LNCaP clone FGC (cell line): Measurements from ENCODE around the gene CCDC32.
A peak's percentile ranks its signal among the peaks of the same experiment; 100 is the strongest.

Source experiments
- DNase-seq: peaks from one replicate; pipeline ENCODE4 v3.0.0-alpha.2; 2011; ENCODE audit warnings: low read depth
- H3K4me3 ChIP-seq: 2 replicates; pipeline ENCODE4 v1.5.1; 2011; ENCODE audit warnings: mild to moderate bottlenecking, low read depth, low read length, control low read depth
- TF ChIP-seq, protein P1 (sequence below): IDR thresholded peaks from 2 replicates; pipeline ENCODE4 v1.5.1; 2012; ENCODE audit warnings: mild to moderate bottlenecking; ENCODE audit not compliant: control insufficient read depth, insufficient read depth; ENCODE audit errors: extremely low read depth

CCDC32 gene

DNA sequence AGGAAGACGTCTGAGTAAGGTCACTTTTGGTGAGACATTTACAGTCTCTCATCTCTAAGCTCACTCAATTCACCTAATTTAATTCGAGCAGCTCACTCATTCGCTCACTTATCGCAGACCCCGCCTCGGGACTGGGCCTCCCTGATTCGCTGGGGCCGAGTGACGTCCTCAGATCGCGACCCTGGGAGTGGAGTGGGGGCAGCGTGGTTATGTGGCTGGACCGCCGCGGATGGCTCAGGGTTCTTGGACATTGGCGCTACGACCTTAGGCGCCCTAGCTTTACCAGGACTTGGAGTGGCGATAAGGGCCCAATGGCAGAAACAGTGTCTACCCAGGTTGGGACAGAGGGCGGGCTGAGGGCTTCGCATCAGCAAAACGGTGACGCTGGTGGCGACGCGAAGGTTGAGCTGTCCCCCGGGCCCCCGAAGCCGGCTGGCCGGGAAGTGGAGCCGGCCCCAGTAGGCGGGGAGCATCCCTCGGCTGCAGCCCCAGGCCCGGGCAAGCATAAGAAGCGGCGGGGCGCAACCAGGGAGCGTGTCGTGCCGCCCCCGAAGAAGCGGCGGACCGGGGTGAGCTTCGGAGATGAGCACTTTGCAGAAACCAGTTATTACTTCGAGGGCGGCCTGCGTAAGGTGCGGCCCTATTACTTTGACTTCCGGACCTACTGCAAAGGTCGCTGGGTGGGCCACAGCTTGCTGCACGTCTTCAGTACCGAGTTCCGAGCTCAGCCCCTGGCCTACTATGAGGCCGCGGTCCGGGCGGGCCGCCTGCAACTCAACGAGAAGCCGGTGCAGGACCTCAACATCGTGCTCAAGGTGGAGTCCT, 4.5 kb upstream of the CCDC32 start, which contains the start of gene RPUSD2:
TSS of gene RPUSD2 (plus strand) at position 171 of the 825 bp plus-strand sequence. CDS start at position 210, 39 bp downstream.
- TF ChIP-seq, protein P1, sequence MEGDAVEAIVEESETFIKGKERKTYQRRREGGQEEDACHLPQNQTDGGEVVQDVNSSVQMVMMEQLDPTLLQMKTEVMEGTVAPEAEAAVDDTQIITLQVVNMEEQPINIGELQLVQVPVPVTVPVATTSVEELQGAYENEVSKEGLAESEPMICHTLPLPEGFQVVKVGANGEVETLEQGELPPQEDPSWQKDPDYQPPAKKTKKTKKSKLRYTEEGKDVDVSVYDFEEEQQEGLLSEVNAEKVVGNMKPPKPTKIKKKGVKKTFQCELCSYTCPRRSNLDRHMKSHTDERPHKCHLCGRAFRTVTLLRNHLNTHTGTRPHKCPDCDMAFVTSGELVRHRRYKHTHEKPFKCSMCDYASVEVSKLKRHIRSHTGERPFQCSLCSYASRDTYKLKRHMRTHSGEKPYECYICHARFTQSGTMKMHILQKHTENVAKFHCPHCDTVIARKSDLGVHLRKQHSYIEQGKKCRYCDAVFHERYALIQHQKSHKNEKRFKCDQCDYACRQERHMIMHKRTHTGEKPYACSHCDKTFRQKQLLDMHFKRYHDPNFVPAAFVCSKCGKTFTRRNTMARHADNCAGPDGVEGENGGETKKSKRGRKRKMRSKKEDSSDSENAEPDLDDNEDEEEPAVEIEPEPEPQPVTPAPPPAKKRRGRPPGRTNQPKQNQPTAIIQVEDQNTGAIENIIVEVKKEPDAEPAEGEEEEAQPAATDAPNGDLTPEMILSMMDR, result no peak
- no peak for DNase-seq
- H3K4me3 ChIP-seq, result peak within 1 kb of the TSS; percentile 72

DNA sequence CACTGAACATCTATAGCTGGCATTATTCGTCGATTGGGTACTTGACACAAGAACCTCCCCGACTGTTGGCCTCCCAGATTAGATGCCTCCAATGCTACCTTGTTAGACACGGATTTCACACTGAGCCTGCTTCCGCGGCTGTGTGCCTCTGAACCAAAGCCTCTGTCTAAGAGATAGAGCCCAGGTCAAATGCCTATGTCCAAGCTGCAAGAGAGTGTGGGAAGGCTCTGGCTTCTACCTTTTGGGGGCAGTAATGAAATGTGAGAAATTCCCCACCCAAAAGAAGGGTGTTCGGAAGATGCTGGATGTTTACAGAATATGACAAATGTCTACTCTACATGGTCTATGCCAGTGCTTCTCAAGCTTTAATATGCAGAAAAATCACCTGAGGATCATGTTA, 2.3 kb upstream of the CCDC32 start:
- TF ChIP-seq, protein P1, result no peak
- H3K4me3 ChIP-seq, result no peak overlapping the region
- no peak for DNase-seq

DNA sequence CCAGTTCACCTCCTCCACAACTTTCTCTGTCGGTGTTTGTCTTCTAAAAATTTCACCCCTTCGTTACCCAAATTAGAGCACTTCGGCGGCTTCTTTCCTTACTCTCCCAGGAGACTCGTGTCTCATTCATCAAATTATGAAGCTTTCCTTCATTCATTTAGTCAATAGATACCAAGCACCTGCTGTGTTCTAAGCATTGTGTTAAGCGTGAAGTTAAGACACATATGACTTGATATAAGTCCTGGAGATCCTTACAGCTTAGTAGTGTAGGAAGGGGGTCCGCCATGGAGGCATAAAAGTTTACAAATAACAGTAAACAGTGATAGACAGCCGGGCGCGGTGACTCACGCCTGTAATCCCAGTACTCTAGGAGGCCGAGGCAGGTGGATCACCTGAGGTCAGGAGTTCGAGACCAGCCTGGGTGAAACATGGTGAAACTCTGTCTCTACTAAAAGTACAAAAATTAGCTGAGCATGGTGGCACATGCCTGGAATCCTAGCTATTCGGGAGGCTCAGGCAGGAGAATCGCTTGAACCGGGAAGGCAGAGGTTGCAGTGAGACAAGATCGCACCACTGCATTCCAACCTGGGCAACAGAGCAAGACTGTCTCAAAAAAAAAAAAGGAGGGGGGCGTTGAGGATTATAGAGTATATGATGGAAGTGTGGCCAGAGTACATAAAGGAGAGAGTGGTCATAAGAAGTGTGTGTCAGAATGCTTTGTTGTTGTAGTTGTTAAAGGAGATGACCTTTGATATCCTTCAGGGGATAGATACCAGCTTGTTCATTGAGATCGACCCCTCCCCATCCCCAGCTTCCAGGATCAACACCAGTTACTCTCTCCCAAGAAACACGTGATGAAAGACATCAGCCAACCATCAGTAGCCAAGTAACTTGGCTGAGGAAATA, 744 bp upstream of the CCDC32 start:
- TF ChIP-seq, protein P1, result no peak
- no peak for DNase-seq
- H3K4me3 ChIP-seq, result peak overlapping the region; percentile 95

DNA sequence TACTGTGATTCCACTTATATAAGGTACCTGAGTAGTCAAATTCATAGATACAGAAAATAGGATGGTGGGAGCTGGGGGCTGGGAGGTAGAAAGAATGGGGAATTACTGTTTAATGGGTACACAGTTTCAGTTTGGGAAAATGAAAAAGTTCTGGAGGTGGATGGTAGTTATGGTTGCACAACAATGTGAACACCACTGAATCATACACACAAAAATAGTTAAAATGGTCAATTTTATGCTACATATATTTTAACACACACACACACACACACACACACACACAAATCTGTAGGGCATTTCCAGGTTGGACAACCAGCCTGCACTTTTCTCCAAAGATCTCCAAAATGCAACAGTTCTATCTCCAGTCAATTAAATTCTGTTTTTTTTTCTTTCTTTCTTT, 1.4 kb downstream of the CCDC32 start:
- TF ChIP-seq, protein P1, result no peak
- H3K4me3 ChIP-seq, result no peak overlapping the region
- DNase-seq, result no peak

DNA sequence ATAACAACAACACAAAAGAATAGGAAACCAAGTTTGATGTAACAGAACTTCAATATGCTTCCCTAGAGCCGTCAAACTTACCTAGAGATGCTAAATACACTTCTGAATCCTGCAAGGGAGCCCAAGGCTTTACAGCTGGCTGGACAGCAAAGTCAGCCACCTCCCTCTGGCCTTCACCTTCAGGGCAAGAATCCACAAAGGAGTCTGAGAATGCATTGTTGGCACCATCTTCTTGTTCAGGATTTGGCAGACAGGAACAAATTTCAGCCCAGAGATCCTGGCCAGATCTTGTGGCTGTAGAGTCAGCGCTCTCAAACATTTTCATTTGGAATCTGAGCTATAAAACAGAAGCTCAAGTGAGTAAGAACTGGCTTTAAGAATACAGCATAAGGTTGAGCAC, 2.2 kb downstream of the CCDC32 start:
- TF ChIP-seq, protein P1, result no peak
- no peak overlapping the region for H3K4me3 ChIP-seq
- no peak for DNase-seq

DNA sequence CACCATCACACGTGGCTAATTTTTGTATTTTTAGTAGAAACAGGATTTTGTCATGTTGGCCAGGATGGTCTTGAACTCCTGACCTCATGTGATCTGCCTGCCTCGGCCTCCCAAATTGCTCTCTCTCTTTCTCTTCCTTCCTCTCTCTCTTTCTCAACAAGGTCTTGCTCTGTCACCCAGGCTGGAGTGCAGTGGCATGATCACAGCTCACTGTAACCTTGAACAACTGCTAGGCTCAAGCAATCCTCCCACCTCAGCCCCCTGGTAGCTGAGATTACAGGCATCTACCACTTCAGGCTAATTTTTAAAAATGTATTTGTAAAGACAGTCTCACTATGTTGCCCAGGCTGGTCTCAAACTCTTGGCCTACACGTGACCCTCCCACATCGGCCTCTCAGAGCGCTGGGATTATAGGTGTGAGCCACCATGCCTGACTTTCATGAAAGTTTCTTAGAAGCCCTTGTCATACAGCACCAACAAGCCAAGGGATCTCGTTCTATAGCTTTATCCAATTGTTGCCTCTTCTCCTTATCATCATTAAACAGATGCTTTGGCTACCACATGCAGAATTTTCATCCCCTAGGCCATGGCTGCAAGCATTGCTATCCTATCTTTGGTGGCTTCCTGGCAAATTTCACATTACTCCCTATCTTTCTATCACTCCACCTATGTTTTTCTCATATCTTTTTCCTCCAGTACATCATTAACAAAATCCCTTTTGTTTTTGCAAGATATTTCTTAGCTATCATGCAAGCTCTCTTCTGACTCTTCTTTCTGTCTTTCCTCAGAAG, 5.7 kb downstream of the CCDC32 start:
- no peak overlapping the region for H3K4me3 ChIP-seq
- TF ChIP-seq, protein P1, result no peak
- no peak for DNase-seq
